SHP77 treated with DMSO at 0.1 percent for 48 hours (cell line): ENCODE measurements around the gene SATB1.
"Not testable (repeated sequence)": the region's sequence is repeated elsewhere in the genome, so short reads cannot be mapped to it uniquely, and the experiment has no call there.

ENCODE experiments used
- DNase-seq: peaks from one replicate; lab custom pipeline; 2025; lab: John Stamatoyannopoulos, UW

The SATB1 gene

DNA sequence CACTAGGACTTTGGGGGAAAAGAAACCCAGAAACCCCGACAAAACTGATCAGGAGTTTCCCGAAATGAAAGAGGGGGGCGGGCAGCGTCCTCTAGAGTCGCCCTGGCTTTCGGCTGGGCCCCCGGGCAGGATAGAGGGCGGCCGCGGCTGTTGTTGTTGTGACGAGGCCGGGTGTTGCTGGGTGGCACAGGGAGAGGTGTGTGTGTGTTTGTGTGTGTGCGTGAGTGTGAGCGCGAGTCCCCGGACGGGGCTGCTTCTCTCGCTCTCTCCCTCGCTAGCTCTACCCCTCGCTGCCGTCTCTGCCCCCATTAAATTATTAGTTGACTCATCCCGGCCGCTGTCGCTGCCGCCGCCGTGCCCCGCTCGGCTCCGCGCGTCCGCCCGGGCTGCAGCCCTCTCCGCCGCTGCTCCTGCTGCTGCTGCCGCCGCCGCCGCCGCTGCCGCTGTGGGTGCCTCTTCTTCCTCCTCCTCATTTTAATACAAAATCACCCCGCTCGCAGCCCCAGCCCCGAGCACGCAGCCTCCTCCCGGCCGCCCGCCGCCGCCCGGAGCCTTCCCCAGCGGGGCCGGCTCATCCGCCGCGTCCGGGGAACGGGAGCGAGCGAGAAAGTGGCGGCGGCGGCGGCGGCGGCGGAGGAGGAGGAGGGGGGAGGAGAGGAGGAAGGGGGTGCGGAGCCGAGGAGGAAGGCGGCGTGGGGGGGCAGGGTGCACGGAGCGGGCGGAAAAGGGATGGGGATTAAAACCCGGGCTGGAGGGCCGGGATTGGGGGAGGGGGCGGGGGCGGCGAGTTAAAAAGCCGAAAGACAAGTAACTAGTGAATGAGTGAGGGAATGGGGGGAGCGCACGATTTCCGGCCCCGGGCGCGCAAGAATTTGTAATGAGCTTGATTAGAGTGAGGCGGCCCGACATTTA is at the start of gene SATB1:
SATB1 (minus strand) TSS at position 611 of the 912 bp plus-strand sequence. CDS start 4,372 bp downstream, outside the sequence.
- no peak for DNase-seq

DNA sequence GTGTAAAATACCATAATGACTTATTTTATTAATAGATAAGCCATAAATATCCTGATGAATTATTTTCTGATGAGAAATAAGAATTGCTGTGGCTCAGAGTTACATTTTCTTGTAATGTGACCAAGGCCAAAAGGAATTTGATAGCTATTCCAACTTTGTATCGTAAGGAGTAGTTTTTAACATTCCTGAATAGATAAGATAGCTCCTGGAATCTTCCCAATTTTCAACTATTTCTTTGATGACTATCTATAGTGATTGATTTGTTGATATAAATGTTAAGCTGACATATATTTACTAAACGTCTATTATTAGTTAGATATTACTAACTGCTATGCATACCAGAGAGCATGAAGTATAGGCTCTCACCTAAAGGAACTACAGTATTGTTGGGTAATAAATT is 49.1 kb upstream of the SATB1 start:
- no peak for DNase-seq

DNA sequence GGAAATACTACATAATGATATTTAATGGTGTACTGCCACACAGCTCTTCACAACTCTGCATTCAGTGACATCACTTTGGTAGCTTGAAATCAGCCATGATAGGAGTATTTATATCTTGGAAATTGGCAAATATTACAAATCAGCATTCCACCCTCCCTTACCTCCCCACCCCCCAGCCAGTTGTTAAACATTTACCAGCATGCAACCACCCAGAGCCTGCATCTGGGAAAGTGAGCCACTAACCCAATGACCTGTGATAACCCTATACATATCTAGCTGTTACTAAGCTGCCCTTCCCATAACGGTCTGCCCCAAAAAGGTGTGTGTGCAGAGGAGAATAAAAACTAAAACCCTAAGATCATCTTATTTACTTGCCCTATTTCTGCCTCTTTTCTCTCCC is 44.6 kb upstream of the SATB1 start:
- DNase-seq: no peak

DNA sequence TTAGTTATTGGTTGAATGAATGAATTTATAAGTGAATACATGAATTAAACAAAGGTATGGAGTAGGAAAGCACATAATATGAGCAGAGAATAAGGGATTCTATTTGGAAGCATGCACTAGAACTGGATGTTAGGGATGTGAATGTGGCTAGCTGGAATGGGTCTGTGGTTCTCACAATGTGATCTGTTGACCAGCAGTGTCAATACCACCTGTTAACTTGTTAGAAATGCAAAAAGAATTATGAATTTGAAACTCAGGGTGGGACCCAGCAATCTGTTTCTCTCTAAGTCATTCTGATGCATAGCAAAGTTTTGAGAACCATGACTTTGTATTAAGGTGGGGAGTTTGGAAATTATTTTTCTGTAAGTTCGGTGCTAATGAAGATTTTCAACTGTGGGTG is 41.0 kb upstream of the SATB1 start:
- no peak for DNase-seq

DNA sequence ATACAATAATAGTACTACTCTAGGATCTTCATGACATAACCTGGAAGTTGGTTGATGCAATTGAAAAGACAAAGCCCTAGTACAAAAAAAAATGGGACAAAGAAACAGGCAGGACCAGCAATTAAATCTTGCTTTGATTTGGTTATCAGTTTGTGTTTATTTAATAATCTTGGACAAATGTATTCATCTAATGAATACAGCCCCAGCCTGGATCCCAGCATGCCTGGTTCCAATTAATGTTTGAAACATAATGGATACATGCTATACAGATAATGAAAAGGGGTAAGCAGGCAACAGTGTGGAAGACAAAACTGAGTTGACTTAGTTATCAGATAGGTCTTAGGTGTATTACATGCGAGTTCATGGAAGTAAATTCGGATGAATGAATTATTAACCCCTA is 29.6 kb upstream of the SATB1 start:
- no peak for DNase-seq

DNA sequence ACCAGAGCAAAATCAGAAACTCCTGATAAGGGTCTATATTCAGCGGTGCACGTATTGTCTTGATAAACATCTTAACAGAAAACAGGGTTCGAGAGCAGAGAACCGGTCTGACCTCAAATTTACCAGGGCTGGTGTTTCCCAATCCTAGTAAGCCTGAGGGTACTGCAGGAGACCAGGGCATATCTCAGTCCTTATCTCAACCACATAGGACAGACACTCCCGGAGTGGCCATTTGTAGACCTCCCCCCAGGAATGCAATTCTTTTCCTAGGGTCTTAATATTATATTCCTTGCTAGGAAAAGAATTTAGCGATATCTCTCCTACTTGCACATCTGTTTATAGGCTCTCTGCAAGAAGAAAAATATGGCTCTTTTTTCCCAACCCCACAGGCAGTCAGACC is 24.5 kb upstream of the SATB1 start:
- not testable (repeated sequence) for DNase-seq

DNA sequence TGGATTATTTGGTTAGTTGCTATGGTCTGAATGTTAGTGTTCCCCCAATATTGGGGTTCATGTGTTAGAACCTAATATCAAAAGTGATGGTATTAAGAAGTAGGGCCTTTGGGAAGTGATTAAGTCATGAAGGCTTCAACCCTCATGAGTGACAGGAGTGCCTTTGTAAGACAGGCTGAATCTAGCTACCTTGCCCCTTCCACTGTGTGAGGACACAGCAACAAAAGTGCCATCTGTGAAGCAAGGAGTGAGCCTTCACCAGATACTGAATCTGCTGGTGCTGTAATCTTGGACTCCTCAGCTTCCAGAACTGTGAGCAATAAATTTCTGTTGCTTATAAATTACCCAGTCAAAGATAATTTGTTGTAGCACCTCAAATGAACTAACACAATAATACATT is 22.6 kb upstream of the SATB1 start:
- DNase-seq: no peak

DNA sequence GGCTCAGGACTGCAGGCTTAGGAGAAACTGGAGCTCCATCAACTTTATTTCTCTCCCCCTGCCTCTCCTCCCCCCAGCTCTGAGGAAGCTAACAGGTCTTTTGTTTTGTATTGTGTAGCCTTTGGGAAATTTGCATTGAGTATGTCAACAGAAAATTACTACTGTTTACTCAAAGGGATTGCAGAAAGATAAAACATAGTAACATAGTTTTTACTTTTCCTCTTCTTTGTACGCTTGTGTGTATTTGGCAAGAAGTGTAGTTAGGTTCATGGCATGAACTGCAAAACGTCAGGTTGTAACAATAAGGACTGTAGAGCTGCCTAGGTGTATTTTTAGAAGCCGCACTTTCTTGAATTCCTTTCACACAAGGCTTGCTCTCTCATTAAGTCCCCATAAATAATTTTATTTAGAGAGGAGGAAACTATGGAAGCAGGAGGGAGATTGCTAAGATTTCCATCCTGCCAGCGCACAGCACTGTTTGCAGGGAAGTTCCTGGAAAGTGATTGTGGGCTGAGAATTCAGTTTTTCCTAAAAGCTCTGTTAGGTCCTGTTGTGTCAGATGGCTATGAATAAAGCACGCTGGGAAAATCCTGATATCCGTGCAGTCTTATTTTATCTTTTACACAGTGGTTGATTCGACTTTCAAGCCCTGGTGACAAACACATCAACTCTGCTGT is 21.1 kb upstream of the SATB1 start:
- no peak for DNase-seq

DNA sequence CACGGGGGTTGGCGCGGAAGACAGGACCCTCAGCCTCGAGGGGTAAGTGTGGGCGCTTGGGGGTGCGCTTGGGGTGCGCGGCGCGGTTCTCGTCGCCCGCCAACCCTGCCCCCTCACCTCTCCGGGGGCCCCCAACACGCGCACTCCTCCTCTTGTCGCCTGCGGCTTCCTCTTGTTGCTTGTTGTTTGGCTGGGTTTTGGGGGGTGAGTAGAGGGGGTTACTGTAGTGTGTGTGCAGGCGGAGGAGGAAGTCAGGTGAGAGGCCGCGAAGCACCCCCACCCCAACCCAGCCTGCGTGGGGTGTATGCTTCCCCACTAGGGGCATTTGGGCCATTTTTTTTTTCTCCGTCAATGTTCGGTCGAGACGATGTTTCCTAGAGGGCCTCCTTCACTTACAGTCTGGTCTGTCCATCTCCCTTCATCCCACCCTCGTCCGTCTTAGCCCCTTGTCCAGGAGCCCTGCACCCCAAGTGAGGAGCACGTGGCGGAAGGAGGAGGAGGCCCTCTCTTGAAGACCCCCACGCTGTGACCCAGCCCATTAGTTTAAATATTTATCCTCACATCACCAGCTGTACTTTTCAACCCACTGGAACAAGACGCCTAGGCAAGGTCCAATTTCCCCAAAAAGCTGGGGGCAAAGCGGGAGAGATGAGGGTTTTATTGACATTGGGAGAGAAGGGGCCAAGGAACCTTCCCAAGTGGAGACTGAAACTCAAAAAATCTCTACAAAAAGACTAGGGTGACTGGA is 20.4 kb upstream of the SATB1 start:
- DNase-seq: no peak

DNA sequence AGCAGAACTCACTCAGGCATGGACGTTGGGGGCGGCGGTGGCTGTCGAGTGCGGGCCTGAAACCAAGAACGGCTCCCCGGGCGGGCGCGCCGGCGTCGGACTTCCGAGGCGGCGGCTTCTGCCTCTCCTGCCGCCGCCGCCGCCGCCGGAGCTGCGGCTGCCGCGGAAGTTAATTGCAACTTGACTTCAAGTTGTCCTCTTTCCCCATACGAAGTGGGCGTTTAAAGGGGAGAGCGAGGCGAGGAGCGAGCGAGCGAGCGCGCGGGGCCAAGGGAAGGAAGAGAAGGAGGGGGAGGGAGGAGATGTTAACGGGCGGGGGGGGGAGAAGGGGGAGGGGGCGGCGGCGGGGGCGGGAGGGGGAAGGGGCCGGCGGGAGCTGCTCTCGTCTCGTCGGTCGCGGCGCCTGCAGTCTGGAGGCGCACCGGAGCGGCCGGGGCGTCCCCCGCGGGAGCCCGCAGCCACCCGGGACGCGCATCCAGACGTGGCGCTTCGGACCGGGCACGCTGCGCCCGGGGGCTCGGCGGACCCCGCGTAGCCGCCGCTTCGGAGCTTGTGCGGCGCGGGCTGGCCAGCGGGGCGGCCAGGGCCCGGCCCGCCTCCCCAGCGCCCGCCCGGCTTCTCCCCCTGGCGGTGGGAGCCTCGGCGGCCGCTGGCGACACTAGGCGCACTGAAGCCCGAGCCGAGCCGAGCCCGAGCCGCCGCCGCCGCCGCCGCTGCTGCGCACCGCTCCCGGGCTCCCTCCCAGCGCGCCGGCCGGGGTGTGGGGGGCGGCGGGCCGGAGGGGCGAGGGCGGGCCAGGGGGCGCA is 19.7 kb upstream of the SATB1 start:
- DNase-seq: no peak

DNA sequence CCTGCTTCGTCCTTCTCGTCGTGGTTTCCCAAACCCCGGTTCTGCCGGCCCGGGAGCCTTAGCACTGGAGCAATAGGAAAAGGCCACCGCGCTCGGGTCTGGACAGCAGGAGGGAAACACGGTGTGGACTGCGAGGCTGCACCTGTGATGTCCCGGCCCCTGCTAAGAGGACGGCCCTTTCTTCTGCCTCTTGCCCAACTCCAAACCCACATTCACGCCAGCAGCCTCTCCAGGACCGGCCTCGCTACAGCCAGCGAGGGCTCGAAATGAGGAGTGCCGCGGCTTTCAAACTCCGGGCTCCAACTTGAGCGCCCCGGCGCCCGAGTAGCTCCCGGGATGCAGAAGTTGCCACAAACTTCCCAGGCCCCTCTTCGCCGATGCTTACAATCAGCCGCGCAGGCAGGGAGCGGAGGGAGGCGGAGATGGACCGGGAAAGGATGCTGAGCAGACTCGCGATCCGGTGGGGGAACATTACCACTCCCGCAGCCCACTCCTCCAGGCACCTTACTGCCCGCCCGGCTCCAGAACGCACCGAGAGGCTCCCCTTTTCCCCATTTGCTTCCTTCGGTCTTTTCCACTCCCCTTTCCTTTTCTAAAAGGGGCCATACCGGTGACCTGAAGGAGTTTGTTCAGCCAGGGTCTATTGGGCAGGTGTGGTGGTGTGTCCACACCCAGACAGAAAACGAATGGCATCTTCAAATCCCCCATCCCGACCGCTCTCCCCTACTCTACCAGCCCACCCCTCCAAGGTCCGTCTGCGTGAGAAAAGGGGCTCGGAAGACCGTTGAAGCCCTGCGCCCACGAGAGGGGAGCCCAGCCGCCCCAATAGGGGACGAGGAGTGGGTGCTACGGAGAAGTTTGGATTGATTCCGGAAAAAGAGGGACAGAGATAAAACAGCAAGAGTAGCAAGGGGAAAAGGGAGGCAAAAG is 18.8 kb upstream of the SATB1 start:
- peak; percentile 48 for DNase-seq

DNA sequence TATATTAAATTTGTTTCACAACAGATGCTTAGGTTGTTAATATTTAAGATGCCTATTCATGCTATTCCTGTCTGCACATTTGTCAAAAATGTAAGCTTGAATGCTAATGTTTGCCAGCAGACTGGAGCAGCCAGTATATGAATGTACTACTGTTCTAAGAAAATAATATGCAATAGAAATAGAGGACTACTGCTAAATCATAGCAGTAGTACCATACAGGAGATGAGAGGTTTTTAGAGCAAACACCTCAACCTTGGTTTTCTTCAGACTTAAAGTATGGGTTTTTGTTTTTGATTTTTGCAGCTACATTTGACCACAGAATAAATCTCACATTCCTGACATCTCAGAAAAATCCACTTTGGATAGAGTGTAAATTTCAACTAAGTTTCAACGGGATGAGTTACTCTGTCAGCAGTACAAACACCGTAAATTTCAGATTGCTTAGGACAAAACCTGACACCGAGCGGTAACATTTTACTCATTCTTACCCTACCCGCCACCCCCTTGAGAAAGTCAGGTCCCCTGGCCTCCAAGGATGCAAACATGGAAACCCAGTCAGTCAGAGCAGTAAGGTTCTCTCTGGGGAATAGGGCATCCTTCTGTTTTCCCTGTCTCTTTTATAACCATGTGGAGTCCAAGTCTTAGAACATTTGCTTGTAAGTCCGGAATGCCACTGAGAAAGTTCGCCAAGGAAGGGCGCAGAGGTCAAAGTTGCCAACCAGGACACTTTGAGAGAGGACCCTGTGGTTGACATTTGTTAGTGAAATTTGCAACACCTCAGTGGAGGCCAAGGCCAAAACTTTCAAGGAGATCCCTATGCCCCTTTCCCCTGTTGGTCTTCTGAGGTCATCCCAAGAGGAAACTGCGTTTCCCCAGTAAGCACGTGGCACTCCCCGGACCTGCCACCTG is 17.9 kb upstream of the SATB1 start:
- no peak for DNase-seq

DNA sequence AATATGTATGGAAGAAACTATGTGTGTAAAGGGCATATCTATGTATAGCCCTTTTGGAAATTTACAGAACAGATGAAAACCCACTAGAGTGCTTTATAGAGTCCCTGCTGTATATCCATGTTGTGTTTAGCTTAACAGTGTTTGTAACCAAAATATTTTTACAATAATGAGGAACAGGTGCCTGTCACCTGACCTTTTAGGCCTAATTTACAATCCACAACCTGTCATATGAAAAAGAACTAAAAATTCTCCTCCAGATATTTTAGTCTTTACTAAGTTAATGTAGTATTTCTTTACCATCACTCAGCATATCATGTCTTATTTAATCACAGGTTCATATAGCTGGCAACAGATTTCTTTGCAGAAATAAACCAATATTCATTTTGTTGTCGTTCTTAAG is 16.4 kb upstream of the SATB1 start:
- DNase-seq: no peak

DNA sequence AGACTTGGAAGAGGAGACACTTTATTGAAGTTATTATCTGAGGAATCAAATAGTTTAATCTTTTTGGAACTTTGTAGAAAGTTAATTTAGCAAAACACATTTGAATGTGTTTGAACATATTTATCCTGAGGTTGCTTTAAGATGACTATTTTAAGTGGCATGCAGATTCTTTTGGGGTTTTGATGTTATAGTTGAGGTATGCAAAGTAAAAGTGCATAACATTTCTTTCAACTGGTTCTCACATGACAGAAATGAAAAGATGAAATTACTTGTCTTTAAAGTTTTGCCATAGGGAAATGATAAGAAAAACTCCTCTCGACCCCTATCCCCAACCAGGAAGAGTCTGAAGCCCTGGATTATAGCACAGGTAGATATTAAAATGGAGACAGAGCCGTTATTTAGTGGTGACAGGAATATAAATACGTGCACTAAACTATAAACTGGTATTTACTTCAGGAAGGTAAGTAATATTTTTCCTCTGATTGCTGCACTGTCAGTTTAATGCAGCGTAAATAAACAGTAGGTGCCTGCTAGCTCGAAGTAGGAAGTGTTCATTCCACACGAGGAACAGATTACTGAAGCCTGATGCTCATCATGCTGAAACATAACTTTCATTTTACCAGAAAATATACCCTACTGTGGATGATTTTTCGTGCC is 15.1 kb upstream of the SATB1 start:
- DNase-seq: no peak

DNA sequence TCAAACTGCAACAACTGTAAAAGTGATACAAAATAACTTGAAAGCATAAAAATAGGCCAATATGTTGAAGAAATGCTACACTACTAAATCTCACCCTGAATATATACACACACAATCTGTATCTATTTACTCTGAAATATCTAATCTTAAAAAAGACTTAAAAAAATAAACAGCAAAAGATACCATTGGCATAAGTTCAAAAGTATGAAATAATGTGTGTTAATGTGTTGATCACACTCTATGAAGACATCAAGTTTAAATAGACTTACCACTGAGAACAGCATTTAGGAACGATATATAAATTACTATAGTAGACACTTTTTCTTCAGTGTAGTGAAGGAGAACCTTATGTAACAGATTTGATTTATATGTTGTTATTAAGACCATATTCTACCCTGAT is 14.1 kb upstream of the SATB1 start:
- no peak for DNase-seq

DNA sequence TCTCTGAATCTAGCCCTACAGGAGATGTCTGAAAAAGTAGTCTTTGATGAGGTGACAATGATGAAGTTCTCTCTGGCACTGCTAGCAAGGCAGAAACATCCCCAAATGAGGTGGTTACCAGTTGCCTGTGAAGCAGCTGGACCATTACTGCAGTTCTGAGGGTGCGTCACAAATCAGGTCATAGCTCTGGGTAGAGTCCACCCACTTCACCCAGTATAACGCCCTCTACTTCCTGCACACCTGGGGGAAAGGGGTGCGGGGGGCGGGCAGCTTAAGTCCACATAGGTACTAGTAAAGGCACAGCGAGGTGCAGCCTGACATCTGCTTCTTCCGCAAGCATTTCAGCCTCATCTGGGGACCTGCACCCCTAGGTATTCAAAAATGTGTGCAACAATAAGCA is 13.4 kb upstream of the SATB1 start:
- no peak for DNase-seq

DNA sequence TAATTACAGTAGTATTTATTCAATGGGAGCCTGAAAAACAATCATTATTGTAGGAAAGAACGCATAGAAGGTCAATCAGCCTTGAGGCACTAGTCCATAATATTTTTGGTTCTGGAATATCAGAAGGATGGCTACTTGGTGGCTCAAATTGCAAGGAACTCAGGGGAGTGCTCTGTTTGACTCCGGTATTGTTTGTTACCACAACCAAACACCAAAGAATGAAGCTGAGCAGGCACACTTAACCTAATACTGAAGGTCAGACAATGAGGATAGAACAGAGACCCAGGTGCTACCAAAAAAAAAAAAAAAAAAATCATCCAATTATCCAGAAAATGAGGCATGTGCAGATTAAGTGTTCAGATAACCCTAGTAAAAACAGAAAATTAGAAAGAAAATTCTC is 11.1 kb upstream of the SATB1 start:
- no peak for DNase-seq

DNA sequence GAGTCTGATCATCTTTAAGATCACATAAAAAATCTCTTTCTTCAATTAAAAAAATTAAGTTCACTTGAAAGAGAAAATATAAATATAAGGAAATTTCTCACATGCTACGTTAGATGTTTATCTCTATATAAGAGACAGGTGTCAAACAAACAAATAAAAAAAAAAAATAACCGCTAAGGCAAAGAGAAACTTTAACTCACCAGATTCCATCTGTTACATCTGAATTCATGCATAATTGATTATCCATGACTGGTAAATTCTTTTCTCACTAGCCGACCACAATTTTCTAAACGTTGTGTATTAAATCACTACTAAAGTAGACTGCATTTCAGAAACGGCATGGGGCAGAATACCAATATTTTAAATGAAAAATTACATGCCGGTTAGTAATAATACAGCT is 9.6 kb upstream of the SATB1 start:
- no peak for DNase-seq

DNA sequence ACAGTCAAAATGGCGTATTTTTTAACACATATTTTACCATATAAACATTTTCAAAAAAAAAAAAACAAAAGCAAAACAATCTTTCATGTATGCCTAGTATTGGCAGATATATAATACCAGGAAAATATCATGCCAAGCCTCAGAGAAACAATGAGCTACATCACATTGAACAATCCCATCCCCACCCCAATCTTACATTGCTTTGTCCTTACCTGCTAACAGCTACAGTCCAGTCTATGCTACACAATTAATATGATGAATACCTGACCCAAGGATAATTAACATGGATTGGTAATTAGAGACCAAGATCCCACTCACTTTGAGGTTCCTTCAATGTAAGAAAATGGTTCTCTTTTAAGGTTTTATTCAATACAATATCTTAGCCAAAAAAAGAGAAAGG is 7.6 kb upstream of the SATB1 start:
- DNase-seq: no peak
